ENCODE measurements around the gene ZNF726.

The ZNF726 gene

GRCh38 chr19:23956051-23956450 lies 41.4 kb downstream of the ZNF726 start:
- TF ChIP-seq CTCF (IDR thresholded peaks at IDR 0.05) = no peak

DNA sequence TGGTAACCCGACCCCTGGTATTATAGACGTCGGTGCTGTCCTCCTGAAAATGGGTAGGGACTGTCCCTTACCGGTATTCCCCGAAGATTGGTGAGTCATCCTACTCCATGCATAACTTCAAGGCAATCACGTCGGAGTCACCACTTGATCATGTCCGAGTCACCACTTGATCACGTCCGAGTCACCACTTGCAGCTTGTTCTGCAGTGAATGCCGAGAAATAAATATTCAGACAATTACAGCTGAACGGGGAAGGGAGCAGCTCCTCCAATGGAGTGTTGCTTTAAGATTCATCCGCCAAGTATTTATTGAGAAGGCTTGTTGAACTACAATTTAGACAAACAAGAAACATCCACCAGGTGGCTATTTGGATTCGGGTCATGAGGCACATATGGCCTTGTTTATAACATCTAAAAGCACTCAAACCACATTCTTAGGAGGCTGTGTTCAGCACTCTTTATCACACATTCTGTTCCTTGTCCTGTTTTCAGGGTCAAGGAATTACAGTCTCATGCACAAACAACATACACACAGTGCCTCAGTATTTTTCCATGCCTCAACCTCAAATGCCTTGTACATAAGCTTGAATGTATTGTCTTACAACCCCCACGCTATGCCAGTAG lies 43.1 kb downstream of the ZNF726 start:
- no peak for TF ChIP-seq CTCF (IDR thresholded peaks at IDR 0.05)

GRCh38 chr19:23969630-23970029 lies 54.9 kb downstream of the ZNF726 start:
- TF ChIP-seq CTCF (IDR thresholded peaks at IDR 0.05) = no peak

DNA sequence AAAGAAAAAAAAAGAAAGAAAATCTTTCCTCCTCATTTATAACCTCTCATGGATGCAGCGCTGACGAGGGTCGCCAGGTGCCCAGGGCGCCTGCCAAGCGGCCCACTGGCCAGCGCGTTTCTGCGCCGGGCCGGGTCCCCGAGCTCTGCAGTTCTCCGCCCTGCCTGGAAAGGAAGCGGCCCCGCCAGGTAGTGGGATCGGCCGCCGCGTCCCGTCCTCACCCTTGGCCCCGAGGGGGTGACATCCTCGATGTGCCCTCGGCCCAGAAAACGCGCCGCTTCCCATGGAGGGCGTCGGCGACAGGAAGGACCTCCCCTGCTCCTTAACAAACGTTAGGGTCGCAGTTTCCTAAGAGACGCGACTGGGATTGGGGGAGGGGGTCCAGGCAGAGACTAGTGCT lies 56.9 kb downstream of the ZNF726 start:
- TF ChIP-seq CTCF (IDR thresholded peaks at IDR 0.05) = no peak

DNA sequence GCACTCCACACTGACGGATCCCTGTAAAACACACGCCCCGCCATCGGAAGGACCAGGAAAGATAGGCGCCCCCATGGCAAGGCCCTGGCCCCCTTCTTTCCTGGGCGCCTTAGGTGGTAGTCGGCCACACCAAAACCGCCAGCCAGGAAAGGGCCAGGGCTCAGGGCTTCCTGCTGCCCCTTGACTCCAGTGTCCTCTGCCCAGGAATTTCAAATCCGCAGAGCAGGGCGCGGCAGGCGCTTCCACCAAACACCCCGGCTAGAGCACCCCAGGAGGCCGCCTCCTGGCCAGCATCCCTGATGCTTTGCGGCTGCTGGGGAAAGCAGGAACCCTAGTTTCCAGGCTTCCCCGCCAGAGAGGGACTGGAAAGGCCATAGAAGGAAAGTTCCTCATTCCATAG lies 57.5 kb downstream of the ZNF726 start:
- TF ChIP-seq CTCF (IDR thresholded peaks at IDR 0.05) = no peak

GRCh38 chr19:23974941-23975340 lies 60.3 kb downstream of the ZNF726 start:
- no peak for TF ChIP-seq CTCF (IDR thresholded peaks at IDR 0.05)

GRCh38 chr19:23978068-23978467 lies 63.4 kb downstream of the ZNF726 start:
- no peak for TF ChIP-seq CTCF (IDR thresholded peaks at IDR 0.05)

DNA sequence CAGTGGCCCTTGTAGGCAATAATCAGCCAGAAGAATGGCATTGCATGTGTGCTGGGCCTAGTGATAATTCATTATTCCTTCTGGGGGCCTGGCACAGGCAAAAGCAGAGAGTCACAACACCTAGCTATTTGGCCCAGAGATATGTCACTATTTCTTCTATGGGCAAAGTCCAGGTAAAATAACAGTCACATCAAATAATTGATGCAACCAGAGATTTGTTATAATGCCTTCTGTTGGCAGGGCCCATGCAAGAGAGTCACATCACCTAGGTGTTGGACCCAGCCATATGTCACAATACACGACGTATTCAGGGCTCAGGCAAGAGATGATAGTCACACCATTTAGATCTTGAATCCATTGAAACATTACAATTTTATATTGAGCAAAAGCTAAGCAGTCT lies 66.1 kb downstream of the ZNF726 start:
- no peak for TF ChIP-seq CTCF (IDR thresholded peaks at IDR 0.05)
